Dedifferentiated amniotic fluid mesenchymal stem cell (primary cell): ENCODE results near the gene NDUFS2.
A peak's percentile ranks its signal among the peaks of the same experiment; 100 is the strongest.

Experiments used
- DNase-seq: peaks from one replicate; pipeline ENCODE4 v3.0.0-alpha.2; 2016; ENCODE audit errors: extremely low spot score

The NDUFS2 gene

DNA sequence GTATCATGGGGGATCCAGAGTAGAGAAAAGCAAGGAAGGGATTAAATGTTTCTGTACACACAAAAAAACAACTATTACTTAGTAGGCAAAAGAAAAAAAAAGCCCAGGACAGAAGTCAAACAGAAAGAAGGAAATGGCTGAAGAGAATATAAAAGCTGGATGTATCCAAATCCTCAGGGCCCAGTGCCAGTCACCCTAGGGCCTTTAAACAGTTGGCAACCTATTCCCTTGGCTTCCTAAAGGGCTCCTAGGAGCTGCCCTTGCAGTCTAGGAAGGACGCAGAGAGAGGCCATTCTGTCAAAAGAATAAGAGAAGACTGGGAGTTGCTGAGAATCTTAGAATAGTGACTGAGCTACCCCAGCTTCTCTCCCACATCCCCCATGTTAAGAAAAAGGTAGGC, 29.8 kb upstream of the NDUFS2 start:
- DNase-seq = no peak

DNA sequence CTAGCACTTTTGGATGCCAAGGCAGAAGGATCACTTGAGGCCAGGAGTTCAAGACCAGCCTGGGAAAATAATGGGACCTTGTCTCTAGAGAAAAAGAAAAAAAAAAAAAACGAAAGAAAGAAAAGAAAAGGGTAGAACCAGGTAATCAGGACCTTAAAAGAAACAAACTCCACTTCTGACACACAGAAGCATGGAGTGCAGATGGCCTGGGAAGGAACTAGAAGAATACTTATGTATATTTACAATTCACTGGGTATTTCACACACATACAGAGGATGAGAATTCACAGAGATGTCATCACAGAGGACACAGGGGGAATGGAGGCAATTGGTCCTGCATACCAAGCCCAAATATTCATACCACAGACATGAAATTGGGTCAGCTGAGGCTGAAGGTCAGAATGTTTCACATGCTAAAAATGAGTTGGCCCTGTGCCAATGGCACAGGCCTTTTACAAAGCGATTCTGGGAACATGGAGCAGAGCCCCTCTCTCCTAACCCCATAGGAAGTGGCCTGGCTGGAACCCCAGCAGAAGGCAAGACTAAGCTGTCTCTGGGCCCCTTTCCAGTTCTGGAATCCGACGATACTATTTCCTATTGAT, 29.3 kb upstream of the NDUFS2 start:
- peak; percentile 32 for DNase-seq

DNA sequence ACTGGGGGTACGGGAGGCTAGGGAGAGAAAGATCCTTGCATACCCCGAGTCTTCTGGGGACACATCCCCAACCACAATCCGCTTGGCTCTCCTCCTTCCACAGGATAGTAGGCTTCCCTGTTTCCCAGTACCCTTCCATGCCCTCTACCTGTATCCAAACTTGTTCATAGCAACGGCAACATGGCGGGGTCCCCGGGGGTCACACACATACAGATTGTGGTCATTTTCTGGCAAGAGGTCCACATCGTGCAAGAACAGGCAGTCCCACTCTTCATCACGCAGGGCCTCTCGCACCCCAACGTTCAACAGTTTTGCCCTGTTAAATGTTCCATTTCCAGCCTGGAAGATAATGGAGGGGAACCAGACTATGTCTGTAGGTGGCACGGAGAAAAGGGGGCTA, 28.5 kb upstream of the NDUFS2 start:
- DNase-seq = no peak

DNA sequence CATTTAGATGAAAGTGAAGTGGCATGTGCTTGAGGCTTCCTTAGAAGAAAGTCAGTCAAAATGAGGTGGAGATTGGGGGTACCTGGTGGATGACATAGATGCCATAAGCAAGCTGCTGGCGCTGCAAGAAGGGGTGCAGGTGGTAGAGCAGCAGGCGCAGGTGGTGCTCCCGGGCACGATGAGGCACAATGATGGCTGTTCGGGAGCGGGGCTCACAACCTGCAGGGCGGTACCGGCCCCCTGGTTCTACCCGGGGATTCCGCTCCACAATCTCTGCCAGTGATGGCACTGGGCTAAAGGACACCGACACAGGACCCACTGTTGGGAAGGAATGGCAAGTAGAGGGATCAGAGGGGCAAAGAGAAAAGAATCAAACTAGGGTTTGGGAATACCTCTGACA, 27.3 kb upstream of the NDUFS2 start:
- no peak for DNase-seq

DNA sequence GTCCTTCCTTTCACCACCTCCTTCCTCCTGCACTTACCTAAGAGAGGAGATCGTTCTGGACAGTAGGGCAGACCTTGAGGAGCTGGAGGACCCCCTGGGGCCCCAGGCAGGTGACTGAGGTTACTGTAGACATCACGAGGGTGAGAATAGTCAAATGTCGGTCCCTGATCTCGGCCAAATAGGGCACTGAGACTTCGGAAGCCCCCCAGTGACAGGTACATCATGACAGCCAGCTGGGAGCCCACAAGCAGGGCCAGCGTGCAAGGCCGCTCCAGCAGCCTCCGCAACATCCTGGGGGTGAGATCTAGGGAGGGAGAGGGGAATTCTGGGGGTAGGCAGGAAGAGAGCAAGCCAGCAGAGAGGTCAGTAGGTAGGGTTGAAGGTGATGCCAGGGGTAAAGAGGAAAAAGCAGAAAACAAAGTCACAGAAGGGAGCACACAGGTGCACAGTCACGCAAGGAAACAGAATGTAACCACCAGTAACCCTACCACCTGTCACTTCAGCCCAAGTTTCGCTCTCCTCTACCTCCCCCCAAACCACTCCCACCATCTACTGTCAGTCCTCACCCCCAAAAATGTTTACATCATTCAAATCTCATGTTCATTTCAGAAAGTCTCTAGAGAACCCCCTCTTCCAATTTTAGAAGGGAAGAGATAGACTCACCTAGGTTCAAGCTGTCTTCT, 26.3 kb upstream of the NDUFS2 start:
- no peak for DNase-seq

DNA sequence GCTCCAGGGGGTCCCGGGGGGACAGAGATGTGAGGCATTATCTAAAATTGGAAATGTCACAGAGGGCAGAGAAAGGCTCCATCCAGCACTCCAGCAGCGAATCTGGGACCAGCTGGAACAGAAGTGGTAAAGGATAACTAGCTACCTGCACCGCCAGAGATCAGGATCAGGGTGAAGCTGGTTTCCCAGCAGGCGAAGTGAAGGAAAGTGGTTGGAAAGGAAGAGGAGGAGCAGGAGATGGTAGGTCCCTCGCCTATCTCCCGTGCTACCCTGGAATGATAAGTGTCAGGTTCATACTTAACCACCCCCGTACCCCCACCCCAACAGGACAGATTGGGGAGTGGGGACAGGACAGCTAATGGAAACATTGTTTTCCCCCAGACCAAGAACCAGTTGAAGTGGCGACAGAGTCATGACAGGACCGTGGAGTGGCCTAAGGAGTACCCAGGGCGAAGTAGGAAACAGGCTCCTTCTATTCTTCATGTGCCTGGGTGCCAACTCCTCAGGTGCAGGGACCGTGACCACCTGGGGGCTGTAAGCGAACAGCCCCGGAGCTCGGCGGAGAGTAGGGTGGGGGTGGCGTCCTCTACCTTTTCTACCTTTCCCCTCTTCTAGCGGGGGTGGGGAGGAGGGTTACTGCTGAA, 25.6 kb upstream of the NDUFS2 start:
- no peak for DNase-seq

DNA sequence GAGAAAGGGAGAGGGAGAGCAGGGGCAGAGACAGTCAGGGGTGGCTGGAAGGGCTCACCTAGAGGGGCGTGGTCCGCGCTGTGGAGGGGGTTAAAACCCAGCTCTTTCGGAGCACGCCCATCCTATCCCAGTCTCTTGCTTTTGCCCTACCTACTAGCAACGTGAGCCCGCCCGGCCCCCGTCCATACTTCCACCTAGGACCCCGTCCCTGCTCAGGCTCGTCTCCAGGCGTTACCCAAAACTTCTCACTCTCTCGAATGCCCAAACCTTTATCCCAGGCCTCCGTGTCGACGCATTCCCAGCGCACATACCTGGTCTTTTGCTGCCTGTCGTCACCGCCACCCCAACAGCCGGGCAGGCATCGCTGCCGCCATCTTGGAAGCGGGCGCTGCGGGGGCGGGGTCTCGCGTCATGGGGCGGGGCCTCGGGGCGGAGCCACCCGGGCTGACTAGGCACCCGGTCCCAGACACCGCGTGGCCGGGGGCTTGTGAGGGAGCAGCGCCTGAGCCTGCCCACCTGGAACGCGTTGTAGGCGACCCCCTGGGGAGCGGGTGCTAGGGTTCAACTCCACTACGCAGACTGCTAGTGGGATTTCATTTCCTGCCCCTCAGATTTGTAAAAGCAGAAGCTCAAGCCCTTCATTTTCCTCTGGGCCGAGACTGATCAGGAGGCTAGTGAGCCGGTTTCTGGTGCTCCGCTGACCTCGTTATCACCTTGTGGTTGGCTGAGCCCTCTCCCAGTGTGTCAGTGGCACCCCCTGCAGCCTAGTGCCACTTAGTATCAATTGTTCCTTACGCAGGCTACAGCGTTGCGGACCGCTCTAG, 24.8 kb upstream of the NDUFS2 start, which contains the start of gene B4GALT3:
Gene B4GALT3, minus strand, starts transcription at position 396 of the 824 bp plus-strand sequence. CDS start 1,447 bp downstream, outside the sequence.
- peak; percentile 64 for DNase-seq

DNA sequence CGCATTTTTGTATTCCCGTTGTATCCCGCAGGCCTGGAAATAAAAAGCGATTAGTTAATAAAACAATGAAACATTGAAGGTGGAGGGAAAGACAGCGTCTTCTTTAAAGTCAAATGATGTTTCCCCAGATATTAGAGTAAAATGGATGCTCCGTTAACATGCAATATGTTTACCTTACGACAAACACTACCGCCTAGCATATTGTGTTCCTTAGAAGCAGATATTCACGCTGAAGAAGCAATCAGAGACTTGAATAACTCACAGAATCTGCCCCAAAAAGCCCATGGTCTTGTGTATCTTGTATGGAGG, 24.3 kb upstream of the NDUFS2 start:
- DNase-seq = no peak

DNA sequence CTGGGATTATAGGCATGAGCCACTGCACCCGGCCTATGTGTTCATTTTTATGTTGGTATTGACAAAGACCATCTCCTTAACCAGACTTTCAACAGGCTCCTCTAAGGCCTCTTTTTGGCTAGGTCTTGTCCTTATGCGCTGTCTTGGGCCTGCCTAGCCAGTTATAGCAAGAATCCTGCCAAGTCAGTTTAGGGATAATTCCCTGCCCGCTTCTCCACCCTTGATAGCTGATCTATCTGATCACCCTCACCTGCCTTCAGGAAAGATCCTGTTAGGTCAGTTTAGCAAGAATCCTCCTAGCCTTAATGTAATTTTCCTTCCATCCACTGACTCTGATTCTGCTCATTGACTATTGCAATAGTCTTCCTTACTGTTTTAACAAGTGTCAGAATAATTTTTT, 22.5 kb upstream of the NDUFS2 start:
- no peak for DNase-seq

DNA sequence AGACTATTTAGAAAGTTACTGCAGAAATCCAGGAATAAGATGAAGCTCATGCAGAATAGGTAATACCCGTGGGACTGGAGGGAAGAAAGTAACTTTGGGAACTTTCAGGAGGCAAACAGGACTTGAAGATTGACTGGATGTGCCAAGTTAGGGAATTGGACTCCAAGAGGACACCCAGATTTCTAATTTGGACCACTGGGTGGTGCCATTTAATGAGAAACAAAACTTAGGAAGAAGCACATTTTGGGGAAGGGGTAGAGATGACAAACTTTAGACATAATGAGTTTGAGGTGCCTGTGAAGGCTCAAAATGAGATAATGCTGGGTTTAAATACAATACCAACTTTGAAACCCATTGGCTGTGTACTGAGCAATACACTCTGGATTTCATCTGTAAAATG, 21.5 kb upstream of the NDUFS2 start:
- DNase-seq = no peak

DNA sequence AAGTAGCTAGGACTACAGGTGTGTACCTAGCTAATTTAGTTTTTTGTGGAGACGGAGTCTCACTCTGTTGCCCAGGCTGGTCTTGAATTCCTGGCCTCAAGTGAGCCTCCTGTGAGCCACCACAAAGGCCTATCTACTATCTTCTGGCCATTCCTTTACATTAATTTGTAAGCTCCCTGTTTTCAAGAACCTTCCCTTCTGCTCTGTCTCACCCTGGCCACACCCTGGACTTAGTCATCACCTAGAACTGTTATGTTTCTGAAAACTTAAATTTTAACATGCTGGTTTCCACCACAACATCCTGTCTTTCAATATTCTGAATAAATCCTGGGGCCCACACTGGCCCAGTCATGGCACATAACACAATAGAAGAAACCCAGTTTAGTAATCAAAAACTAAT, 20.0 kb upstream of the NDUFS2 start:
- DNase-seq = peak; percentile 42

DNA sequence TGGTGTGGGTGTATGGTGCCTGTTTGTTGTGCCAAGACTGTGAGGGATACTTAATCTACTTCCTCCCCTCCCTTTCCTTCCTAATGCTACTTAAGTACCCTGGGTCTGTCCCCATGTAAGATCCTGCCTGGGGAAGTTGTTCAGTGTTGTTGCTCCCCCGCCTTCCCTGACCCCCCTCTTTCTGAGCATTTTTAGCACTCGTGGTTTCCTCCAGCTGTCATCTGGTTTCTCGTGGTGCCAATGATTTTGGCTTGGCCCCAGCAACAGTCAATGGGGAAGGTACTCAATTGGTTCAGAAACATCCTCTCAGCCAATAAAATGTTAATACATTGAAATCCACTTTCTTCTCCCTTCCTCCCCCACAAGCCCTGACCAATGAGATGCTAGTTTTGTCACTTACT, 16.9 kb upstream of the NDUFS2 start:
- no peak for DNase-seq

DNA sequence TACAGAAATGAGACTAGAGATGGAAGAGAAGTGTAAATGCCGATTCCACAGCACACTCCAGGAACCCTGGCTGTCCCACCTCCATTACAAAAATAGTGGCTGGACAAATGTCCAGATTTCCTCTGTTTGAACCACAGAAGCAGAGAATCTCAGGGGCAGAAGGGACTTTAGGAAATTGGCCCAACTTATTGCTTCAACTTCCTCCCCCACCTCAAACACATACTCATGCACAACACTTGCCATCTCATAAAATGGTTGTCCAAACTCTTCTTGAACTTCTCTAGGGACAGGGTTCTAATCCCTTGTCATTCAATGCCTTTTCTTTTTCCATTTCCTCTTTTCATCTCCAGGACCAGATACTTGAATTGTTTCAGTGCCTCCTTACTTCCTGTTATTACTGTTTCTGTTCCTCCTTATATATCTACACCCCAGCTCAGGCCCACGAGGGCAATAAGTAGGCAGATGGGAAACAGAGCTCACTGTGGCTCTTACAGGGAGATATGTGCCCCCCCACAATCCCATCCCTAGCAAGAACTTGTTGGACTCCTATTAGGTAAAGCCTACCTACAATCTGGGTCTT, 16.3 kb upstream of the NDUFS2 start:
- no peak for DNase-seq

DNA sequence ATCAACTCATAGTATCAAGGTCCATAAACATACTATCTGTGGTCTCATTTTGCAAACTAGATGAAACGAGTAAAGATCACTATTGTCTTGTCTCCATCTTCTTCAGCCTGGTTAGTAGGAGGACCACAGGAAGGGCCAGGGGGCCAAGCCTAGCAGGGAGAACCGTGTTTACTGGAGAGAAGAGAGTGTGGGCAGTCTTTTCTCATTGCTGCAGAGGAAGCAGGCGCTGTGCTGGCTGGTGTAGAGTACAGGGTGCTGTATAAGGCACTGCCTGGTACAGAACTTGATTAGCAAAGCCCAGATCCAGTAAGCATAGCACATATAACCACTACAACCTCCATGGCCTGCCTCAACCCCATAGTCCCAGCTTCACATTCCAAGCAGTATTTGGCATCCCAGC, 14.9 kb upstream of the NDUFS2 start:
- DNase-seq = no peak

DNA sequence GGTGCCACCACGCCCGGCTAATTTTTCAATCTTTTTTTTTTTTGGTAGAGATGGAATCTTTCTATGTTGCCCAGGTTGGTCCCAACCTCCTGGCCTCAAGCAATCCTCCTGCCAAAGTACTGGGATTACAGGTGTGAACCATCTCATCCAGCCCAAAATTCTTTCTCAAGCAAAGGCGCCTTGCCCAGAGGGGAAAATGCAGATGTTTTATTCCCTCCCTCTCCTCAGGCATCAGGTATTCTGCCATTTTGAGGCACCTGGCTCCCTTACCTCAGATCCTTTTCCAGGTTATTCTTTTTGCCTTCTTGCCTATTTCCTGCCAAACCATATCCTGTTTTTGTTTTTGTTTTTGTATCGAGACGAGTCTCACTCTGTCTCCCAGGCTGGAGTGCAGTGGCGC, 13.8 kb upstream of the NDUFS2 start:
- no peak for DNase-seq

DNA sequence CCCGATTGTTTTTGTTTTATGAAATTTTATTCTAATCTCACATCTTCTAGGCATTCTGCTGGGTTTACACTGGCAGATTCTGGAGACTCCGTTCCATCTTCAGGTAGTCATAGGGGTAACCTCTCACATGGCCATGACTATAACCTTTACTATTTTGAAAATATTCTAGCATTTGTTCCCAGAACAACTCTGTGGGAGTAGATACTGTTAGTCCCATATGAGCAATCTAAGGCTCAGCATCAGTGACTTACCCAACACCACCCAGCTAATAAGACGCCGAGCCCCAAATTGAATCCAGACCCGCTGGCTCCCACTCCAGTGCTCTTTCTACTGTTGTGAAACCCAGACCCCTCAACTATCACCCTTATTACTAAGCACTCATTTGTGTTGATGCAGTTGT, 13.1 kb upstream of the NDUFS2 start:
- no peak for DNase-seq

DNA sequence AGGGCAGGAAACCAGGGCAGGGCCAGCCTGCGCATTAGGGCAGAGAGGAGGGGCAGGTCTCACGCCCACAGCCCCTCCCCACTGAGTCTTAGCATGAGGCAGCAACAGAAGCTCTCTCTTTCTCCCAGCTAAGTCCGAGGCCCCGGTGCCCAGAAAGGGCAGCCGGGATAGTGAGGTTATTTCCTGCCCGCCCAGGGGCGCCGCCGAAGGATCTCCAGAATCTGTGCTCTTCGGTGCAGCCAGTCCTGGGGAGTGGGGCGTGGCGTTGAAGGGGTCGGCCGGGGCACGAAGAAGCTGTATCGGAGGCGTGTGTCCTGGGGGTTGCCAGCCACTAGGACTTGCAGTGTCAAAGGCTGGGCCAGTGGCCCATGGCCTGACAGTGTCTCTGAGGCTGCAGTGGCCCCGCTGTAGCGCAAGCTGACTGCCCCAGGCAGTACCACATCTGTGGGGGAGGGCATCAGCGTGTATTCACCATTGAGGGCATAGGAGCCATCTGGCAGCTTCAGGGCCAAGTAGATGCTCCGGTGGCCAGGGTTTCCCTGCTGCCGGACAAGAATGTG, 11.1 kb upstream of the NDUFS2 start:
- no peak for DNase-seq

DNA sequence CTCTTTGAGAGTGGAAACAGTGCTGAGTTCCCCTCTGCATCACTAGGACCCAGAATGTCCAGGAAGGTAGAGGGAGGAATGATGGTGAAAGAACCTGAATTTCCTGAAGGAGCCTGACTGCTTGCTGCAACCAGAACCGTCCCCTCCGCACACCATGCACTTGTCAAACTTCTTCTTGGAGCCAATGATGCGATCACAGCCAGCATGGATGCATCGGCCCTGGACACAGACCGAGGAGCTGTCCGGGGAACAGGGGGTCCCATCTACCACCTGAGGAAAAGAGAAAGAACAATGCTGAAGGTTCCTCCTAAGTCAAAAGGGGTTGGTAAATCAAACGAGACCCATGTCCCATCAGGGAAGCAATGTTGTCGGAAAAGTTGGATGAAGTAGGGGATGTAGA, 10.2 kb upstream of the NDUFS2 start:
- no peak for DNase-seq

DNA sequence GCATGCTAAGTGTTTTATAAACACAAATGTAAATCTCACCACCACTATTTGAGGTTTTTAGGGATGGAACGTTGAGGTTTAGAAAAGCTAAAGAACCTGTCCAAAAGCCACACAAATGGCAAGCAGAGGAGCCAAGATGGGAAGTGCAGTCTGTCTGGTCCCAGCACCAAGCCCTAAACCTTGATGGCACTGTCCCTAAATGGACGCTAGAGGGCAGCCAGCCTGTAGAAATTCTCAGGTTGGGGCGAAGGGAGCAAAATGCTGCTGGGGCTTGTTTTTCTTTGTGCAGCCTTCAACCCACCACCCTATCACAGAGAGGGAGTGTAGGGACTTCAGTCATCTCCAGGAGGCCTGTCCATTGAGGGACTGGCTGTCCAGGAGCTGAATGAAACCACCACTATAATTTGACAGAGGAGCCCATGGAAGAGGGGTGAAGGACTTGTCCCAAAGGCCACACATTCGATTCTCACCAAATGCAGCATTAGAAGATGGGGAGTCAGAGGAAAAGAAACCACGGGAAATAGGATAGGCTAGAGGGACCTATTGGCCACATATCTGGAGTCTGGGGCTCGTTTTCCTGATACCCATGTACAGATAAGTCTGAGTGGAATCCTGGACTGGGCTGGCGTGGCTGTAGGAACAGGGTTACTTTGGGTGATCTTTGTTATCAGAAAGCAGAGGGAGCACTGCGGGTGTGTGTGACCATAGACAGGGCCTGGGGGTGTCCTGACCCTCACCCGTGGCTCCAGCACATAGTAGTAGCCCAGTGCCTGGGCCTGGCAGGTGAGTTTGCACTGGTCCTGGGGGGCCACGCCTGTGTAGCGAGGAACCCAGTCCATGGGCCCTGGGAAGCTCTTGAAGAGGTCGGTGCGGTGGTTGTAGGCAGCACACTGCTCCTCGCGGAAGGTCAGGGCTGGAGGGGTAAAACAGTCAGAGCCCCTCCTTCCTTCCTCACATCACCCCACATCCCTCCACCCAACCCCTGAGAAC, 9.4 kb upstream of the NDUFS2 start:
- DNase-seq = peak; percentile 65

DNA sequence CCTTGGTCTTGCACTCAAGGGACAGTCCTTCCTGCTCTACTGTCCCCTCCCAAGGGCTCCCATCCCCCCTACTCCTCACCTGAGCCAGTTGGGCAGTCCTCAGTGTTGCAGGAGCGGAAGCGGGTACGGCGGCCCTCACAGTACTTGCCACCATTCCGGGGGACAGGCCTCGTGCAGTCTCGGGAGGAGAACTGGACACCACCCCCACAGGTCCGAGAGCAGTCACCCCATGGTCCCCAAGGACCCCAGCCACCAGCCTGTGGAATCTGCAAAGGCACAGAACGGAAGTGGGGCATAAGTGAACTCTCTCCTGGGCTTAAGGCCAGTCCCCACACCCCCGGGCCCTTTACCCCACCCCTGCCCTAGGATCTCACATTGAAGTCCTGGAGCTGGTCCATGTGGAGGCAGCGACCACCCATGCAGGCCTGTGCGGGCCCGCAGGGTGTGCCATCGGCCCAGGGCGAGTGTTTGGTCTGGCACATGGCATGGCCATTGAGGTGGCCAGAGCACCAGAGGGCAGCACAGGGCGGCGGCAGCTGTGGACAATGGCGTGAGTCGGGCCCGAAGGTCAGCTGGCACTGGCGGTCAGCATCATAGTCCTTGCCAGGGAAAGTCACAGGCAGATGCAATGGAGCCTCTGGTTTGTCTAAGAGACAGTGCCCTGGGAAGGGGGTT, 8.5 kb upstream of the NDUFS2 start:
- DNase-seq = no peak
